Measurements from ENCODE around the gene INPP5A.

- no peak for TF ChIP-seq CTCF (IDR thresholded peaks at IDR 0.05)
- TF ChIP-seq POLR2AphosphoS5 (IDR thresholded peaks at IDR 0.05) = no peak
Measured at GRCh38 chr10:132535065-132535651, 2.4 kb upstream of the INPP5A start.

All from transverse colon (tissue), 4 donors.